ENCODE data around the gene IQGAP3. TPM values are rescaled to one million over a fixed set of nuclear protein-coding genes. Genes with fewer than 3 reads are reported as not detected.

IQGAP3 gene
- total RNA-seq, 1 experiment from 2014 or later = 93.6 TPM

DNA sequence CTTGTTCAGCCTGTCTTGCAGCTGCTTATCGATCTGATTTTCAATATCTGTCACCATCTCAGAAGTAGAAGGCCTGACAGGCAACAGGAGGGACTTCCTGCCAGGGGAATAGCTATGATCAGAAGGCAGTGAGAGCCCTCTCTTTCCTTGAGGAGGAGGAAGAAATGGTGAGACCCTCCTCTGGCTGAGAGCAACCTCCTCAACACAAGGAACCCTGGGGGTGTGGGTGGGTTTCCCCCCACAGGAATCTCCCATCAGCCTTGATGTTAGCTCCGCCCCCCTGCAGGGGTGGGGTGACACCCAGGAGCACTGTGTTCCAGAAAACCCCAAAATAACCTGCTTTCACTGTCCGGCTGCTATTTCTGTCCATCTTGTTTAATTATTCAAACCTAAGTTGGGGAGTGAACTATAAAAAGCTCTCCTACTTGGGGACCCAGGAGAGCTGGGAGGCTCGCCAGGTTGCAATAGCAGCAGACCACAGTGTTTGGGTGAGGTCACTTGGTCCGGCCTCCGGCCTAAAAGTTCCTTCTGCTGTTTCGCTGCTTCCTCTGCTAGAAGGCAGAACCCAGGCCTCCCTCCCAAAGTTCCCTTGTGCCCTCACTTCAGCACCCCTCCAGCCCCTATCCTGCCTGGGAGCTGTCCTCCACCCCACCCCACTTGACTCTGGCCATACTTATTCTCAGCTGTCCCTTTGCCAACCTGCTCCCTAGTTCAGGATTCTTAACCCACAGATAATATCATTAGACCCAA is 64.0 kb downstream of the IQGAP3 start:
- peak overlapping the region; percentile 20 for H3K27ac Mint-ChIP-seq (ENCODE audit: unreplicated experiment)
- peak; percentile 14 for DNase-seq
- peaks cover 42% of the 10 kb centered on the region for H3K4me1 Mint-ChIP-seq (ENCODE audit: low read depth, unreplicated experiment)
- peaks cover 40% of the 10 kb centered on the region for H3K27me3 Mint-ChIP-seq (ENCODE audit: unreplicated experiment)
- intact Hi-C loops (cut with micrococcal nuclease; ENCODE audit: unreplicated experiment) = no loop called here
- BruUV-seq (replicated peaks) = no TSS peak
- TF ChIP-seq, protein P1, sequence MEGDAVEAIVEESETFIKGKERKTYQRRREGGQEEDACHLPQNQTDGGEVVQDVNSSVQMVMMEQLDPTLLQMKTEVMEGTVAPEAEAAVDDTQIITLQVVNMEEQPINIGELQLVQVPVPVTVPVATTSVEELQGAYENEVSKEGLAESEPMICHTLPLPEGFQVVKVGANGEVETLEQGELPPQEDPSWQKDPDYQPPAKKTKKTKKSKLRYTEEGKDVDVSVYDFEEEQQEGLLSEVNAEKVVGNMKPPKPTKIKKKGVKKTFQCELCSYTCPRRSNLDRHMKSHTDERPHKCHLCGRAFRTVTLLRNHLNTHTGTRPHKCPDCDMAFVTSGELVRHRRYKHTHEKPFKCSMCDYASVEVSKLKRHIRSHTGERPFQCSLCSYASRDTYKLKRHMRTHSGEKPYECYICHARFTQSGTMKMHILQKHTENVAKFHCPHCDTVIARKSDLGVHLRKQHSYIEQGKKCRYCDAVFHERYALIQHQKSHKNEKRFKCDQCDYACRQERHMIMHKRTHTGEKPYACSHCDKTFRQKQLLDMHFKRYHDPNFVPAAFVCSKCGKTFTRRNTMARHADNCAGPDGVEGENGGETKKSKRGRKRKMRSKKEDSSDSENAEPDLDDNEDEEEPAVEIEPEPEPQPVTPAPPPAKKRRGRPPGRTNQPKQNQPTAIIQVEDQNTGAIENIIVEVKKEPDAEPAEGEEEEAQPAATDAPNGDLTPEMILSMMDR (IDR thresholded peaks at IDR 0.05; ENCODE audit: unreplicated experiment) = no peak
- CTCF ChIA-PET = interaction anchor here (0.7 to 0.9 kb wide), 3 partner anchors 9 to 29 kb away, joined by 3 read pairs; no protein-coding TSS in a partner anchor
- peaks cover 27% of the 10 kb centered on the region for H3K36me3 Mint-ChIP-seq (ENCODE audit: insufficient read depth, unreplicated experiment)
- no peak overlapping the region for H3K4me3 Mint-ChIP-seq (ENCODE audit: low read depth, unreplicated experiment)
- H3K9me3 Mint-ChIP-seq (ENCODE audit: low read depth, unreplicated experiment) = no peaks in the 10 kb centered on the region

DNA sequence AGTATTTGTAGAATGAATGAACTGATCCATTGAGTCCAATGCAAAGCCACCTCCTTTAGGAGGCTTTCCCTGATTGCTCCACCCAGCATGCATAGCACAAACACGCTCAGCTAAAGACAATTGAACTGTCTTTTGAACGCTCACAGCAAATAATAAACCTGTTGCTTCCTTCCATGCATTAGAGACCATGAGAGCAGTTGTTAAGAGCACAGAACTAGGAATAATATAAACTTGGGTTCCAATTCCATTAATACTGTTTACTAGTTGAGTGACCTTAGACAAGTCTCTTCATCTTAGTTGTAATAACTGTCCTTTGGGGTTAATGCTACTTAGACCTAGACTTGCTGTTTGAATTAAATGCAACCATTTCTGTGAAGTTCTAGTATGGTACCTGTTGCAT is 65.9 kb downstream of the IQGAP3 start:
- CTCF ChIA-PET = interaction anchor here (0.6 kb wide), 1 partner anchor 98 kb away, joined by 3 read pairs; no protein-coding TSS in a partner anchor
- TF ChIP-seq, protein P1 (IDR thresholded peaks at IDR 0.05; ENCODE audit: unreplicated experiment) = no peak
- Mint-ChIP-seq H3K27ac (ENCODE audit: unreplicated experiment) (peak overlapping the region; percentile 97), H3K9me3 (ENCODE audit: low read depth, unreplicated experiment) (no peaks in the 10 kb centered on the region), H3K36me3 (ENCODE audit: insufficient read depth, unreplicated experiment) (peaks cover 44% of the 10 kb centered on the region), H3K4me3 (ENCODE audit: low read depth, unreplicated experiment) (no peak overlapping the region), H3K27me3 (ENCODE audit: unreplicated experiment) (peaks cover 25% of the 10 kb centered on the region), H3K4me1 (ENCODE audit: low read depth, unreplicated experiment) (peaks cover 57% of the 10 kb centered on the region)
- intact Hi-C loops (cut with micrococcal nuclease; ENCODE audit: unreplicated experiment) = no loop called here
- DNase-seq = no peak
- no TSS peak for BruUV-seq (replicated peaks)

DNA sequence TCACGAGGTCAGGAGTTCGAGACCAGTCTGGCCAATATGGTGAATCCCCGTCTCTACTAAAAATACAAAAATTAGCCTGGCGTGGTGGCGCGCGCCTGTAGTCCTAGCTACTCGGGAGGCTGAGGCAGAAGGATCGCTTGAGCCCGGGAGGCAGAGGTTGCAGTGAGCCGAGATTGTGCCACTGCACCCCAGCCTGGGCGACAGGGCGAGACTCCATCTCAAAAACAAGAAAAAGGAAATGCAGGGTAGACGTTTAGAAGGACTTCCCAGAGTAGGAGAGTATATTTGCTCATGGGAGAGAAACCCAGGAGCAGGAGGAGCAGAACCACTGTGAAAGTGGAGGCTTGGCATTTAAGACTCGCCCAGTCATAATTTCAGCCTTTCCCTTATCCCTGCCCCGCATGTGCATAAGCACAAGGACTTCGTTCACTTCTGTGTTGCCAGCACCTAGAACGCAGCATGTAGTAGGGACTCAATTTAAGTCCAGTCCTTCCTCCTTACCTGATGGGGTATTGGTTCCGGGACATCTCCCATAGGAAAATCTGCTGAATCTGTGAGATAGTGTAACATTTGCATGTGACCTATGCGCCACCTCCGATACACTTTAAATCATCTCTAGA is 66.6 kb downstream of the IQGAP3 start:
- TSS peak; percentile 15 for BruUV-seq (replicated peaks)
- peak overlapping the region; percentile 53 for H3K4me3 Mint-ChIP-seq (ENCODE audit: low read depth, unreplicated experiment)
- no peak for DNase-seq
- CTCF ChIA-PET = interaction anchor here (0.6 to 1.5 kb wide), 2 partner anchors 19 to 48 kb away, joined by 5 to 8 read pairs; no protein-coding TSS in a partner anchor
- TF ChIP-seq, protein P1 (IDR thresholded peaks at IDR 0.05; ENCODE audit: unreplicated experiment) = no peak
- peaks cover 21% of the 10 kb centered on the region for H3K27me3 Mint-ChIP-seq (ENCODE audit: unreplicated experiment)
- H3K36me3 Mint-ChIP-seq (ENCODE audit: insufficient read depth, unreplicated experiment) = peaks cover 51% of the 10 kb centered on the region
- peak overlapping the region; percentile 97 for H3K27ac Mint-ChIP-seq (ENCODE audit: unreplicated experiment)
- H3K4me1 Mint-ChIP-seq (ENCODE audit: low read depth, unreplicated experiment) = peaks cover 53% of the 10 kb centered on the region
- intact Hi-C loops (cut with micrococcal nuclease; ENCODE audit: unreplicated experiment) = no loop called here
- no peaks in the 10 kb centered on the region for H3K9me3 Mint-ChIP-seq (ENCODE audit: low read depth, unreplicated experiment)

DNA sequence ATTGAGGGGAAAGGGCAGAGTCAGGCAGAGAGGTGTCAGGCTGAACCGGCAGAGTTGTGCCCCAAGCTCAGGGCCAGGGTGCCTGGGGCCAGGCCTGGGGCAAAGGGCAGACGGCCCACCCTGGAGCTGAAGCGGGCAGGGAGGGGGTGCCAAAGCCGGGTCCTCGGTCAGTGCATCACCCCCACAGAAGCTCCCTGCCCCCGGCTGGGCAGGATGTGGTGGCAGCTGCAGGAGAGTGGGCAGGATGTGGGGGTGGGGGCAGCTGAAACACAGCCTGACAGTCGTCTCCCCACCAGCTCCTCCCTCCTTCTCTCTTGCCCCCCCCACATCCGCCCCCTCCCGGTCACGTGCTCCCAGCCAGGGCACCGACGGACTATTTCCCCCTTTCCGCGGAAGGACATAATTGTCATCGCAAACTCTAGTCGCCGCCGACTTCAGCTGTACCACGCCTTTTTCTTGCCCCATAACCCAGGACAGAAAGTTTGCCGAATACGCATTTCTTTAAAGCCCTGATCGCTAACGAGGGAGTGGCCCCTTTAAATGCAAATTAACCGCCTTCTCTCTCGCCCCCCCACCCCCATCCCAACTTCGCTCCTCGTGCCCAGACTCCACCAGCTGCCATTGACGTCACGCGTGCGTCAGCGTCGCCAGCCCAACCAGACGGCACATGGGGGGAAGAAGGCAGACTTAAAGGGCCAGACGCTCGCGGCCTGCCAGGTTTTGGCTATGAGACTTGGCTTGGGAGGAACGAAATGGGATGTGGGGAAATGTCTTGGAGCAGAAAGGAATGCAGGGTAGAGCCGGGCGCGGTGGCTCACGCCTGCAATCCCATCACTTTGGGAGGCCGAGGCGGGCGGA is 67.3 kb downstream of the IQGAP3 start:
- Mint-ChIP-seq H3K27ac (ENCODE audit: unreplicated experiment) (peak overlapping the region; percentile 97), H3K4me3 (ENCODE audit: low read depth, unreplicated experiment) (peak overlapping the region; percentile 53), H3K27me3 (ENCODE audit: unreplicated experiment) (peaks cover 14% of the 10 kb centered on the region), H3K36me3 (ENCODE audit: insufficient read depth, unreplicated experiment) (peaks cover 58% of the 10 kb centered on the region), H3K9me3 (ENCODE audit: low read depth, unreplicated experiment) (no peaks in the 10 kb centered on the region), H3K4me1 (ENCODE audit: low read depth, unreplicated experiment) (peaks cover 47% of the 10 kb centered on the region)
- intact Hi-C loops (cut with micrococcal nuclease; ENCODE audit: unreplicated experiment) = loop anchor here (5.0 kb wide), 2 partner anchors 67 to 223 kb away; partner anchors contain the start of genes IQGAP3, SMG5 and TMEM79
- CTCF ChIA-PET = interaction anchor here (0.6 to 1.5 kb wide), 3 partner anchors 19 to 48 kb away, joined by 3 to 8 read pairs (median 5); no protein-coding TSS in a partner anchor
- no TSS peak for BruUV-seq (replicated peaks)
- DNase-seq = peak; percentile 98
- TF ChIP-seq, protein P1 (IDR thresholded peaks at IDR 0.05; ENCODE audit: unreplicated experiment) = no peak

Measured in Calu3 (cell line).